ENCODE measurements around the gene RNF215.

RNF215 gene

GRCh38 chr22:30381264-30381663 is 5.9 kb downstream of the RNF215 start:
- no peak overlapping the region for H3K27ac ChIP-seq (ENCODE audit: low read length)
- no peaks in the 10 kb centered on the region for H3K9me3 ChIP-seq (ENCODE audit: insufficient read depth, low read length)
- H3K27me3 ChIP-seq (ENCODE audit: low read depth, low read length), result no peaks in the 10 kb centered on the region
- no peak overlapping the region for H3K4me3 ChIP-seq (ENCODE audit: low read length)
- no peaks in the 10 kb centered on the region for H4K20me1 ChIP-seq (ENCODE audit: insufficient read depth, low read length)
- H2AFZ ChIP-seq (ENCODE audit: low read depth, low read length), result no peak overlapping the region
- no peaks in the 10 kb centered on the region for H3K79me2 ChIP-seq (ENCODE audit: low read length)
- no peak overlapping the region for H3K4me2 ChIP-seq (ENCODE audit: low read length)
- peaks cover 3% of the 10 kb centered on the region for H3K36me3 ChIP-seq (replicated peaks; ENCODE audit: low read depth, low read length)
- no peak overlapping the region for H3K9ac ChIP-seq (ENCODE audit: low read length)
- H3K4me1 ChIP-seq (ENCODE audit: low read length), result peaks cover 16% of the 10 kb centered on the region
- TF ChIP-seq EZH2phosphoT487 (IDR thresholded peaks at IDR 0.05; ENCODE audit: low read depth) (no peak), CTCF (IDR thresholded peaks at IDR 0.05; ENCODE audit: low read depth, low read length) (no peak)

GRCh38 chr22:30380011-30380410 is 7.2 kb downstream of the RNF215 start:
- Histone ChIP-seq H3K9me3 (ENCODE audit: insufficient read depth, low read length) (no peaks in the 10 kb centered on the region), H3K36me3 (replicated peaks; ENCODE audit: low read depth, low read length) (peaks cover 3% of the 10 kb centered on the region), H3K4me1 (ENCODE audit: low read length) (peaks cover 14% of the 10 kb centered on the region), H4K20me1 (ENCODE audit: insufficient read depth, low read length) (no peaks in the 10 kb centered on the region), H2AFZ (ENCODE audit: low read depth, low read length) (no peak overlapping the region), H3K4me2 (ENCODE audit: low read length) (no peak overlapping the region), H3K27ac (ENCODE audit: low read length) (no peak overlapping the region), H3K4me3 (ENCODE audit: low read length) (no peak overlapping the region), H3K27me3 (ENCODE audit: low read depth, low read length) (no peaks in the 10 kb centered on the region), H3K79me2 (ENCODE audit: low read length) (no peaks in the 10 kb centered on the region), H3K9ac (ENCODE audit: low read length) (no peak overlapping the region)
- TF ChIP-seq CTCF (IDR thresholded peaks at IDR 0.05; ENCODE audit: low read depth, low read length) (no peak), EZH2phosphoT487 (IDR thresholded peaks at IDR 0.05; ENCODE audit: low read depth) (no peak)

GRCh38 chr22:30375312-30375849 is 11.8 kb downstream of the RNF215 start:
- TF ChIP-seq EZH2phosphoT487 (IDR thresholded peaks at IDR 0.05; ENCODE audit: low read depth), result no peak
- no peak for TF ChIP-seq CTCF (IDR thresholded peaks at IDR 0.05; ENCODE audit: low read depth, low read length)
- Histone ChIP-seq H4K20me1 (ENCODE audit: insufficient read depth, low read length) (no peaks in the 10 kb centered on the region), H3K4me1 (ENCODE audit: low read length) (peaks cover 11% of the 10 kb centered on the region), H3K9ac (ENCODE audit: low read length) (no peak overlapping the region), H3K27ac (ENCODE audit: low read length) (no peak overlapping the region), H3K36me3 (replicated peaks; ENCODE audit: low read depth, low read length) (peaks cover 3% of the 10 kb centered on the region), H2AFZ (ENCODE audit: low read depth, low read length) (no peak overlapping the region), H3K79me2 (ENCODE audit: low read length) (no peaks in the 10 kb centered on the region), H3K9me3 (ENCODE audit: insufficient read depth, low read length) (no peaks in the 10 kb centered on the region), H3K4me3 (ENCODE audit: low read length) (no peak overlapping the region), H3K27me3 (ENCODE audit: low read depth, low read length) (no peaks in the 10 kb centered on the region), H3K4me2 (ENCODE audit: low read length) (no peak overlapping the region)

GRCh38 chr22:30373331-30374325 is 13.6 kb downstream of the RNF215 start:
- no peak overlapping the region for H3K27ac ChIP-seq (ENCODE audit: low read length)
- H4K20me1 ChIP-seq (ENCODE audit: insufficient read depth, low read length), result no peaks in the 10 kb centered on the region
- no peaks in the 10 kb centered on the region for H3K9me3 ChIP-seq (ENCODE audit: insufficient read depth, low read length)
- TF ChIP-seq CTCF (IDR thresholded peaks at IDR 0.05; ENCODE audit: low read depth, low read length), result no peak
- no peak for TF ChIP-seq EZH2phosphoT487 (IDR thresholded peaks at IDR 0.05; ENCODE audit: low read depth)
- no peak overlapping the region for H3K4me3 ChIP-seq (ENCODE audit: low read length)
- no peaks in the 10 kb centered on the region for H3K4me1 ChIP-seq (ENCODE audit: low read length)
- no peaks in the 10 kb centered on the region for H3K79me2 ChIP-seq (ENCODE audit: low read length)
- H3K9ac ChIP-seq (ENCODE audit: low read length), result no peak overlapping the region
- H3K36me3 ChIP-seq (replicated peaks; ENCODE audit: low read depth, low read length), result peaks cover 3% of the 10 kb centered on the region
- H3K27me3 ChIP-seq (ENCODE audit: low read depth, low read length), result no peaks in the 10 kb centered on the region
- no peak overlapping the region for H2AFZ ChIP-seq (ENCODE audit: low read depth, low read length)
- H3K4me2 ChIP-seq (ENCODE audit: low read length), result no peak overlapping the region

Data from OCI-LY3 (cell line).